Heart left ventricle (tissue), 13 donors: ENCODE data around the gene BMP2K.

Experiments
- POLR2A ChIP-seq, 2 donors: fragments of 450-650 bp; IDR thresholded peaks; one replicate each; pipeline ENCODE4 v1.6.1; 2017; ENCODE audit warnings: antibody characterized with exemption in 2 of 2, mild to moderate bottlenecking in 2 of 2, moderate library complexity in 2 of 2
- TF ChIP-seq, protein P1 (sequence below), 12 donors: fragments of 200-600 bp; sonication (generic) in 4 of 12; IDR thresholded peaks; one replicate each; pipeline versions ENCODE4 v1.5.0 to v1.8.0; 2018 to 2022; ENCODE audit warnings: antibody characterized with exemption in 12 of 12, mild to moderate bottlenecking in 5 of 12
- donor health status: ischemic (EF 13 %, LVEDD 7.1; RV severe dilation, severe dysfunction).
- donor health status: DM: no; HTN: yes; CAD: no.
- donor health status: DM: no; HTN: no; CAD: no.
- donor health status: ischemic (EF 25% LVEDD 6.9; RV normal size, moderate dysfunction).
- donor health status: ischemic (EF 25% LVEDD 5.7; RV mildly dilated, moderate dysfunction).
- donor health status: ischemic (EF 35%, LVEDD 5.7; RV mildly dilated, moderate dysfunction).
- donor health status: nonischemic (EF 11% LVEDD 7.7; RV severe dilation, severe dysfunction).
- donor health status: DM: yes; HTN: yes; CAD: no.
- donor health status: PGD.
- donor health status: ischemic (EF 29% LVEDD 5.4; RV normal size, mild dysfunction).
- donor health status: nonischemic (EF 23%, LVEDD 6.1; RV moderate dilation, normal function).

DNA sequence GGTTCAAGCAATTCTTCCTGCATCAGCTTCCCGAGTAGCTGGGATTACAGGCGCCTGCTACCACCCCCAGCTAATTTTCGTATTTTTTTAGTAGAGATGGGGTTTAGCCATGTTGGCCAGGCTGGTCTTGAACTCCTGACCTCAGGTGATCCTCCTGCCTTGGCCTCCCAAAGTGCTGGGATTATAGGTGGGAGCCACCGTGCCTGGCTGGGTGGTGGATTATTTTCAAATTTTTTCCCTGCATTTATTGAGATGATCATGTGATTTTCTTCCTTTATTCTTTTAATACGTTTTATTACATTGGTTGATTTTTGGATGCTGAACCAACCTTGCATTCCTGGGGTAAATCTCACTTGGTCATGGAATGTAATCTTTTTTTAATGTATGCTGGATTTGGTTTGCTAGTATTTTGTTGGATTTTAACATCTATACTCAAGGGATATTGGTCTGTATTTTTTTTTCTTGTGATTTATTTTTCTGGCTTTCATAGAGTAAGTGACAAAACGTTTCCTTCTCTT, 30.9 kb downstream of the BMP2K start:
- TF ChIP-seq, protein P1, sequence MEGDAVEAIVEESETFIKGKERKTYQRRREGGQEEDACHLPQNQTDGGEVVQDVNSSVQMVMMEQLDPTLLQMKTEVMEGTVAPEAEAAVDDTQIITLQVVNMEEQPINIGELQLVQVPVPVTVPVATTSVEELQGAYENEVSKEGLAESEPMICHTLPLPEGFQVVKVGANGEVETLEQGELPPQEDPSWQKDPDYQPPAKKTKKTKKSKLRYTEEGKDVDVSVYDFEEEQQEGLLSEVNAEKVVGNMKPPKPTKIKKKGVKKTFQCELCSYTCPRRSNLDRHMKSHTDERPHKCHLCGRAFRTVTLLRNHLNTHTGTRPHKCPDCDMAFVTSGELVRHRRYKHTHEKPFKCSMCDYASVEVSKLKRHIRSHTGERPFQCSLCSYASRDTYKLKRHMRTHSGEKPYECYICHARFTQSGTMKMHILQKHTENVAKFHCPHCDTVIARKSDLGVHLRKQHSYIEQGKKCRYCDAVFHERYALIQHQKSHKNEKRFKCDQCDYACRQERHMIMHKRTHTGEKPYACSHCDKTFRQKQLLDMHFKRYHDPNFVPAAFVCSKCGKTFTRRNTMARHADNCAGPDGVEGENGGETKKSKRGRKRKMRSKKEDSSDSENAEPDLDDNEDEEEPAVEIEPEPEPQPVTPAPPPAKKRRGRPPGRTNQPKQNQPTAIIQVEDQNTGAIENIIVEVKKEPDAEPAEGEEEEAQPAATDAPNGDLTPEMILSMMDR (IDR thresholded peaks at IDR 0.05), result no peak
- no peak for TF ChIP-seq POLR2A (IDR thresholded peaks at IDR 0.05)
